HUES64 (cell line): Measurements from ENCODE around the gene CNPY4.
A peak's percentile ranks its signal among the peaks of the same experiment; 100 is the strongest.
"Not testable (repeated sequence)": the region's sequence is repeated elsewhere in the genome, so short reads cannot be mapped to it uniquely, and the experiment has no call there.

Source experiments
- H3K27ac ChIP-seq: 2 replicates; pipeline ENCODE4 v1.7.0; 2013; ENCODE audit warnings: low read depth, low read length, inconsistent platforms
- H3K27me3 ChIP-seq: 2 replicates; pipeline ENCODE4 v1.6.1; 2013; ENCODE audit warnings: mild to moderate bottlenecking, low read length; ENCODE audit not compliant: insufficient read depth
- H3K36me3 ChIP-seq: 2 replicates; pipeline ENCODE4 v1.6.1; 2013; ENCODE audit warnings: mild to moderate bottlenecking, low read length; ENCODE audit not compliant: insufficient read depth
- H3K4me1 ChIP-seq: 2 replicates; pipeline ENCODE4 v1.6.1; 2013; ENCODE audit warnings: mild to moderate bottlenecking, low read length, moderate library complexity; ENCODE audit not compliant: insufficient read depth
- H3K4me3 ChIP-seq: 2 replicates; pipeline ENCODE4 v1.5.1; 2013; ENCODE audit warnings: mild to moderate bottlenecking, low read length, moderate library complexity
- H3K9ac ChIP-seq: 2 replicates; pipeline ENCODE4 v1.6.1; 2013; ENCODE audit warnings: mild to moderate bottlenecking, low read depth, low read length
- H3K9me3 ChIP-seq: 2 replicates; pipeline ENCODE4 v1.6.1; 2013; ENCODE audit warnings: low read depth, low read length; ENCODE audit not compliant: insufficient read depth
- WGBS: fragments of 150-250, 120-280 bp; methylation state at CpG from one replicate; pipeline ENCODE4 v1.1.7; 2013; ENCODE audit warnings: missing lambda C conversion rate; 5-methylcytosine and 5-hydroxymethylcytosine counted together

Gene CNPY4

DNA sequence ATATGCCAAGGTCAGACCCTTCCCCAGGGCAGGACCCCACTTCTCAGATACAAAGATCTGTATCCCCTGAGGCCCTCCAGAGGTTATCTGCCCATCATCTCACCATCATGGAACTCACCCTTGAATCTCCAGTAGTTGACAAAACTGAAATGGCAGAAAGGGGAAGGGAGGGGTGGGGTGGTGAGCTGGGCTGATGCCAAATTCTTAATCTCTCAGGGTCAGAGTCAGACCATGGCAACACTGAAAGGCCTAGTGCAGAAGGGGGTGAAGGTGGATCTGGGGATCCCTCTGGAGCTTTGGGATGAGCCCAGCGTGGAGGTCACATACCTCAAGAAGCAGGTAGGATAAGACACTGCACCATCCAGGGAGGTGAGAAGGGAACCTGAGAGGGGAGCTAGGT is 3.1 kb downstream of the CNPY4 start:
- no peak overlapping the region for H3K27ac ChIP-seq

DNA sequence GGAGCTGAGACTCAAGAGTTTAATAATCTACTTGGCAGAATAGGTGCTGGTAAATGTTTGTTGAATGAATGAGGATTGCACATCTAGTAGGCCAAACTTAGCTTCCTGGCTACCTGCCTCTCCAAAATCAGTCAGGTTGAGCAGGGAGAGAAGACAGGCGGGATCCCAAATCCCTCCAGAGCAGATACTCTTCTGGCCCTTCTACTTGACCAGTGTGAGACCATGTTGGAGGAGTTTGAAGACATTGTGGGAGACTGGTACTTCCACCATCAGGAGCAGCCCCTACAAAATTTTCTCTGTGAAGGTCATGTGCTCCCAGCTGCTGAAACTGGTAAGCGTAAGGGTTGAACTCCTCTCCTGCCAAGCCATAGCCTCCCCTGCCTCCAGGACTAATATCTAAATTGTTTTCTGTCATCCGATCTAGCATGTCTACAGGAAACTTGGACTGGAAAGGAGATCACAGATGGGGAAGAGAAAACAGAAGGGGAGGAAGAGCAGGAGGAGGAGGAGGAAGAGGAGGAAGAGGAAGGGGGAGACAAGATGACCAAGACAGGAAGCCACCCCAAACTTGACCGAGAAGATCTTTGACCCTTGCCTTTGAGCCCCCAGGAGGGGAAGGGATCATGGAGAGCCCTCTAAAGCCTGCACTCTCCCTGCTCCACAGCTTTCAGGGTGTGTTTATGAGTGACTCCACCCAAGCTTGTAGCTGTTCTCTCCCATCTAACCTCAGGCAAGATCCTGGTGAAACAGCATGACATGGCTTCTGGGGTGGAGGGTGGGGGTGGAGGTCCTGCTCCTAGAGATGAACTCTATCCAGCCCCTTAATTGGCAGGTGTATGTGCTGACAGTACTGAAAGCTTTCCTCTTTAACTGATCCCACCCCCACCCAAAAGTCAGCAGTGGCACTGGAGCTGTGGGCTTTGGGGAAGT is 5.1 kb downstream of the CNPY4 start:
- peaks cover 12% of the 10 kb centered on the region for H3K4me1 ChIP-seq

More for the DNA sequence above, 3.1 kb downstream of the CNPY4 start:
- peaks cover 3% of the 10 kb centered on the region for H3K27me3 ChIP-seq
- 90% methylated on average over 1 of the region's 1 CpG for WGBS
- H3K4me1 ChIP-seq: peaks cover 7% of the 10 kb centered on the region; the same call in 1 of the 2 replicates
- no peak overlapping the region for H3K4me3 ChIP-seq
- H3K9me3 ChIP-seq: no peaks in the 10 kb centered on the region
- no peak overlapping the region for H3K9ac ChIP-seq
- H3K36me3 ChIP-seq: peaks cover 6% of the 10 kb centered on the region; the same call in 1 of the 2 replicates

DNA sequence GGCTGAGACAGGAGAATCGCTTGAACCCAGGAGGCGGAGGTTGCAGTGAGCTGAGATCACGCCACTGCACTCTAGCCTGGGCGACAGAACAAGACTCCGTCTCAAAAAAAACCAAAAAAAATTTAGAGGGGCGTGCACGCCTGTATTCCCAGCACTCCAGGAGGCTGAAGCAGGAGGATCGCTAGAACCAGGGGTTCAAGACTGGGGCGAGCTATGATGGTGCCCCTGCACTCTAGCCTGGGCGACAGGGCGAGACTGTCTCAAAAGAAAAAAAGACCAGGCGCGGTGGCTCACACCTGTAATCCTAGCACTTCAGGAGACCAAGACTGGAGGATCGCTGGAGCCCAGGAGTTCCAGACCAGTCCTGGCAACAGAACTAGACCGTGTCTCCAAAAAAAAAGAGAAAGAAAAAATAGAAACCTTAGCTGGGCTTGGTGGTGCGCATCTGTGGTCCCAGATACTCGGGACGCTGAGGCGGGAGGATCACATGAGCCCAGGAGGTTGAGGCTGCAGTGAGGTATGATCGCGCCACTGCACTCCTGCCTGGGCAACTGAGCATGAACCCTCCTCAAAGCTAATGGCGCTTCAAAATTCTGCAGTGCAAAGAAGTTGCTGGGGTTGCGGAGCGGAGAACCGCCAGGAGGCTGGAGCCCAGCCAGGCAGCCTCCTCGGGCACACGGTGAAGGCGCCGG is 7.0 kb downstream of the CNPY4 start:
- 22% methylated on average over 29 of the region's 29 CpGs for WGBS
- peak overlapping the region; percentile 95 for H3K9ac ChIP-seq
- H3K4me3 ChIP-seq: peak overlapping the region; percentile 97
- peaks cover 20% of the 10 kb centered on the region for H3K27me3 ChIP-seq
- H3K9me3 ChIP-seq: no peaks in the 10 kb centered on the region
- peaks cover 5% of the 10 kb centered on the region; the same call in 1 of the 2 replicates for H3K4me1 ChIP-seq
- H3K27ac ChIP-seq: peak overlapping the region; percentile 99
- H3K36me3 ChIP-seq: peaks cover 6% of the 10 kb centered on the region; the same call in 1 of the 2 replicates

More for the DNA sequence above, 5.1 kb downstream of the CNPY4 start:
- Histone ChIP-seq H3K4me3 (no peak overlapping the region), H3K36me3 (peaks cover 6% of the 10 kb centered on the region; the same call in 1 of the 2 replicates), H3K9me3 (no peaks in the 10 kb centered on the region), H3K27ac (no peak overlapping the region), H3K9ac (no peak overlapping the region), H3K27me3 (peaks cover 20% of the 10 kb centered on the region)
- WGBS: 97% methylated on average over 4 of the region's 4 CpGs

DNA sequence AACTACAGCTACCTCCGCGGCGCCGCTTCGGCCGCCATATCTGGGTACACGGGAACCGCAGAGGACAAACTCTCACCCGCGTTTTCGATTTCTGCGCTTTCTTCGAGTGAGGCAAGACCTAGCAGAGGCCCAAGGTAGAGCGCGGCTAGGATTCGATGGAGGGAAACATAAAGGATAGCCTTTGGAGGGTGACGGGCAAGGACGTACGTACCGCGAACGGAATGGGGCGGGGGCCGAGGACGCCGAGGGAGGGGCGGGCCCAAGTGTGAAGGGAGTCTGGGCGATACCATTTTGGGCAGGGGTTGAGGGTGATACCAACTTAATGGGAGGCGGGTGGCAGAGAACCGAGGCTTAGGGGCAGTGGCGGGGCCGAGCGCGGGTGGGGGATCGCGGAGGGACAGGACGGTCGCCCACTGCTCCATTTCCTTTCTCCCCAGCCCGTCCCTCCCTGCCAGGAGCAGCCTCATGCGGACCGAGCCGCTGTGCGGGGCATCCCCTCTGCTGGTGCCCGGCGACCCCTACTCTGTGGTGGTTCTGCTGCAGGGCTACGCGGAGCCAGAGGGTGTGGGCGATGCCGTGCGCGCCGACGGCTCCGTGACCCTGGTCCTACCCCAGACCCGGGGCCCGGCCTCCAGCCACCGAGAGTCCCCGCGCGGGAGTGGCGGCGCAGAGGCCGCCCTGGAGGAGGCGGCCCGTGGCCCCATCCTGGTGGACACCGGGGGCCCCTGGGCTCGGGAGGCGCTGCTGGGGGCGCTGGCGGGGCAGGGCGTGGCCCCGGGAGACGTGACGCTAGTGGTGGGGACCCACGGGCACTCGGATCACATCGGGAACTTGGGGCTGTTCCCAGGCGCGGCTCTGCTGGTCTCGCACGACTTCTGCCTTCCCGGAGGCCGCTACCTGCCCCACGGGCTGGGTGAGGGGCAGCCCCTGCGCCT is 7.8 kb downstream of the CNPY4 start, which contains the start of gene MBLAC1:
TSS of gene MBLAC1 (plus strand) at position 37 of the 935 bp plus-strand sequence. CDS start at position 466, 429 bp downstream.
- under 1% methylated on average over 85 of the region's 85 CpGs for WGBS
- peak within 1 kb of the TSS; percentile 97 for H3K4me3 ChIP-seq

DNA sequence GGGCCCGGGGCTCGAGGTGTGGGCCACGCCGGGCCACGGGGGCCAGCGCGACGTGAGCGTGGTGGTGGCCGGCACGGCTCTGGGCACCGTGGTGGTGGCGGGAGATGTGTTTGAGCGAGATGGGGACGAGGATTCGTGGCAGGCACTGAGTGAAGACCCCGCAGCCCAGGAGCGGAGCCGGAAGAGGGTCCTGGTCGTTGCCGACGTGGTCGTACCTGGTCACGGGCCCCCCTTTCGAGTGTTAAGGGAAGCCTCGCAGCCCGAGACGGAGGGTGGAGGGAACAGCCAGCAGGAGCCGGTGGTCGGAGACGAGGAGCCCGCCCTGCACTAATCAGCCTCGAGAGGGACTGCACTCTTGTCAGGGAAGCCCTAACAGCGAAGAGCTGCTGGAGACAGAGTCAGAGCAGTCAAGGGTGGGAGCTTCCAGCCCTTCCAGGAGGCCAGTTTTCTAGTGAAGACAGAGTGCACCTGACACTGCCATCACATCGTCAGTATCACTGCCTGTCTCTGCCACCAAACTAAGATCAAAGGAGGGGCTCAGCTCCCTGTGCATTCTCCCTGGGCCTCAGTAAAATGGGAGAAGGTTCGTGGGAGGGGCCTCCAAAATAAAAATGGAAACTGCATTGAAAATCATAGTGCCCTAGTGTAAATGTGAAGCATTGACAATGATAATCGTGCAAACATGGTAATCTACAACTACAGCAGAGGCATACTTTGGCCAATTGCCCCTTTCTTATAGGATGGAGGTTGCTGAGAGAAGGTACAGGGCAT is 8.6 kb downstream of the CNPY4 start:
- WGBS: 7% methylated on average over 37 of the region's 37 CpGs

More for the DNA sequence above, 7.8 kb downstream of the CNPY4 start, which contains the start of gene MBLAC1:
- H3K9ac ChIP-seq: peak within 1 kb of the TSS; percentile 95
- peak within 1 kb of the TSS; percentile 99 for H3K27ac ChIP-seq
- H3K27me3 ChIP-seq: peaks cover 20% of the 10 kb centered on the region
- H3K4me1 ChIP-seq: peaks cover 5% of the 10 kb centered on the region; the same call in 1 of the 2 replicates
- peaks cover 6% of the 10 kb centered on the region; the same call in 1 of the 2 replicates for H3K36me3 ChIP-seq
- no peaks in the 10 kb centered on the region for H3K9me3 ChIP-seq

DNA sequence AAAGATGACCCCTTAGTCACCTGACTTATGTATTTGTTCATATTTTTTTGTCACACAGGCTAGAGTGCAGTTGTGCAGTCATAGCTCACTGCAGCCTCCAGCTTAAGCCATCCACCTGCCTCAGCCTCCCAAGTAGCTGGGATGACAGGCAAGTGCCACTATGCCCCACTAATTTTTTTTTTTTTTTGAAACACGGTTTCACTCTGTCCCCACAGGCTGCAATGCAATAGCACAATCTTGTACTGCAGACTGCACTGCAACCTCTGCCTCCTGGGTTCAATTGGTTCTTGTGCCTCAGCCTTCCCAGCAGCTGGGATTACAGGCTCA is 9.2 kb downstream of the CNPY4 start:
- Histone ChIP-seq H3K9me3 (no peaks in the 10 kb centered on the region), H3K4me3 (peak overlapping the region; percentile 97; the same call in 1 of the 2 replicates), H3K9ac (no peak overlapping the region), H3K27ac (no peak overlapping the region), H3K4me1 (peaks cover 7% of the 10 kb centered on the region; the same call in 1 of the 2 replicates), H3K36me3 (peaks cover 6% of the 10 kb centered on the region; the same call in 1 of the 2 replicates), H3K27me3 (peaks cover 20% of the 10 kb centered on the region)
- 83% methylated on average over 1 of the region's 1 CpG for WGBS

More for the DNA sequence above, 8.6 kb downstream of the CNPY4 start:
- H3K4me1 ChIP-seq: peaks cover 7% of the 10 kb centered on the region; the same call in 1 of the 2 replicates
- no peak overlapping the region for H3K27ac ChIP-seq
- peak overlapping the region; percentile 97 for H3K4me3 ChIP-seq
- peak overlapping the region; percentile 95 for H3K9ac ChIP-seq
- peaks cover 6% of the 10 kb centered on the region; the same call in 1 of the 2 replicates for H3K36me3 ChIP-seq
- H3K9me3 ChIP-seq: no peaks in the 10 kb centered on the region
- peaks cover 20% of the 10 kb centered on the region for H3K27me3 ChIP-seq

DNA sequence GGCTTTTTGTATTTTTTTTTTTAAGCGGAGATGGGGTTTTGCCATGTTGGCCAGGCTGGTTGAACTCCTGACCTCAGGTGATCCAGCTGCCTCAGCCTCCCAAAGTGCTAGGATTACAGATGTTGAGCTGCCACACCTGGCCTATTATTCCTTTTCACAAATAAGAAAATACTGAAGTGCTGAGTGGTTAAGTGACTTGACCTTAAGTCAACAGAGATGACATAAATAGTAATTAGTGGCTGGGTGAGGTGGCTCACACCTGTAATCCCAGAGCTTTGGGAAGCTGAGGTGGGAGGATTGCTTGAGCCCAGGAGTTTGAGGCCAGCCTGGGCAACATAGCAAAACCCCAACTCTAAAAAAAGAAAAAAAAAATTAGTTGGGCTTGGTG is 10.8 kb downstream of the CNPY4 start:
- H3K9me3 ChIP-seq, H3K36me3 ChIP-seq, H3K9ac ChIP-seq, H3K27ac ChIP-seq, H3K4me1 ChIP-seq, H3K4me3 ChIP-seq: not testable (repeated sequence)
- WGBS: 96% methylated on average over 1 of the region's 1 CpG
- peaks cover 20% of the 10 kb centered on the region for H3K27me3 ChIP-seq

DNA sequence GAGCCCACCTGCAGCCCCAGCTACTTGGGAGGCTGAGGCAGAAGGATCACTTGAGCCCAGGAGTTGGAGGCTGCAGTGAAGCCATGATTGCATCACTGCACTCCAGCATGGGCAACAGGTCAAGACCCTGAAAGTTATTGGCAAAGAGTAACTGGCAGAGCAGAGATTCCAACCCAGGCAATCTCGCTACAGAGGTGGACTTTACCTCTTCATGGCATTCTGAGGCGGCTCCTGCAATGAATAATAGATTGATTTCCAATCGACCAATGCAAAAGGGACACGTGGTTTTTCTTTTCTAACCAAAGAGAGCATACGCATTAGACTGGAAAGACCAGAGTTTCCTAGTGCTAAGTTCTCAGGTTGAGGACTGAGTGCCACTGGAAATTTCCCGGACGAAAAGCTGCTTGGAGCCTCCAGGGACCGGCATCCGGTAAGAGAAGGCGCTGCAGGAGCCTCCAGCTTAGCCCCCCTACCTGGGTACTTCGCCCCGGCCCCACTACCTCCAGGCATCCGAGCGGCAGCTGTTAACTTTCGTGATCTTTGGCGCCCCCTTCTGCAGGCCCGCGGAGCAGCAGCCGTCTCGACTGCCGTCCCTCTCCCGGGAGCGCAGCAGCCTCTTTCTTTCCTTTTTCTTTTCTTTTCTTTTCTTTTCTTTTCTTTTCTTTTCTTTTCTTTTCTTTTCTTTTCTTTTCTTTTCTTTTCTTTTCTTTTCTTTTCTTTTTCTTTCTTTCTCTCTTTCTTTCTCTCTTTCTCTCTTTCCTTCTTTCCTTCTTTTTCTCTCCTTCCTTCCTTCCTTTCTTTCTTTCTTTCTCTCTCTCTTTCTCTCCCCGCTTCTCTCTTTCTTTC is 11.4 kb downstream of the CNPY4 start:
- WGBS: 14% methylated on average over 24 of the region's 24 CpGs
- peaks cover 20% of the 10 kb centered on the region for H3K27me3 ChIP-seq

DNA sequence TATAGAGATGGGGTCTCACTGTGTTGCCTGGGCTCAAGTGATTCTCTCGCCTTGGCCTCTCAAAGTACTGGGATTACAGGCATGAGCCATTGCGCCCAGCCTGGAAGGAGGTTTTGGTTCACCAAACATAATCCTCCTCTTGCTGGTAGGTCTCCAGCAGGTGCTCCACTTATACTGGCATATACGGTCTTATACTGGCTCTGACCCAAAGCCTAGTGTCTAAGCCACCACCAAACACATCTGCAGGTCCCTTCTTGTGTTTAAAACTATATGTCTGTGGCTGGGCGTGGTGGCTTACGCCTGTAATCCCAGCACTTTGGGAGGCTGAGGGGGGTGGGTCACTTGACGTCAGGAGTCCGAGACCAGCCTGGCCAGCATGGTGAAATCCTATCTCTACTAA is 12.7 kb downstream of the CNPY4 start:
- Histone ChIP-seq H3K27me3 (peaks cover 20% of the 10 kb centered on the region), H3K36me3 (no peaks in the 10 kb centered on the region), H3K9ac (no peak overlapping the region), H3K27ac (no peak overlapping the region), H3K4me1 (peaks cover 7% of the 10 kb centered on the region; the same call in 1 of the 2 replicates), H3K4me3 (no peak overlapping the region), H3K9me3 (no peaks in the 10 kb centered on the region)
- 89% methylated on average over 6 of the region's 7 CpGs for WGBS

More for the DNA sequence above, 11.4 kb downstream of the CNPY4 start:
- Histone ChIP-seq H3K4me1 (peaks cover 7% of the 10 kb centered on the region; the same call in 1 of the 2 replicates), H3K4me3 (peak overlapping the region; percentile 38), H3K36me3 (no peaks in the 10 kb centered on the region), H3K27ac (no peak overlapping the region), H3K9ac (peak overlapping the region; percentile 48), H3K9me3 (no peaks in the 10 kb centered on the region)
